HL-60 (cell line): Measurements from ENCODE around the gene OSBPL2.

Source experiments
- GABPA ChIP-seq: IDR thresholded peaks from 2 replicates; pipeline ENCODE4 v1.6.1; 2012; ENCODE audit warnings: low read depth
- TF ChIP-seq, protein P1 (sequence below): IDR thresholded peaks from one replicate; pipeline ENCODE4 v1.5.1; 2011; ENCODE audit warnings: low read length, control low read depth, inconsistent platforms; ENCODE audit not compliant: insufficient read depth

DNA sequence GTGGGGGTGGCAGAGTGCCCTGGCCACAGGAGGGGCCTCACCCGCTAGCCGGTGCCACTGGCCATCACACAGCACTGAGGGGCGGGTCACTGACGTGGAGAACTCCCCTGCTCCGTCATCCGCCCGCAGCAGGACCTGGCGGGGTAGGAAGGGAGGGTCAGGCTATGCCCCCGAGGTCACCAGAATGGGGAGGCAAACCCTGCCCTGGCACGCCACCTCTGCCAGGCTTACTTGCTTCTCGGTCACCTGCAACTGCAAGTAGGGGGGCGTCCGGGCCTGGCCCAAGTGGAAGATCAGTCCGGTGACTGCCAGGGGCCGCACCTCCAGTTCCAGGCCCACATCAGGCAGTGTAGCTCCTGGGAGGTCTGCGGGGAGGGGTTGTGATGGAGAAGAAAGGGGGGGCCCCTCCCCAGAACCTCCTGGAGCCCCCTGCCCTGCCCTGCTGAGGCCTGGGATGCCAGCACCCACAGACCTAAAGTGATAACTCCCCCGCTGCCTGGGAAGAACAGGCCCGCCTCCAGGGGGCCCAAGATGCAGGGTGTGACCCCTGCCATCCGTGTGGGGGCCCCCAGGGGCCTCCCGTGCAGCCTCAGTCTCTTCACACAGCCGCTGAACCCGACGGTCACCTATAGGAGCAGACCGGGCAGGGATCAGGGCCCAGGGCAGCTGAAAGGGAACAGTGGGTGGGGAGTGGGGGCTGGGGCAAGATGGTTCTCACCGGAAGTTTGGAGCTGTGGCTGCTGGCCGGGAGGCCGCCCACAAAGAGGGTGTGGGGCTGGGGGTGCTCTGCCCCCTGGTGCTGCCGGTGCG lies 71.8 kb downstream of the OSBPL2 start:
- TF ChIP-seq, protein P1, sequence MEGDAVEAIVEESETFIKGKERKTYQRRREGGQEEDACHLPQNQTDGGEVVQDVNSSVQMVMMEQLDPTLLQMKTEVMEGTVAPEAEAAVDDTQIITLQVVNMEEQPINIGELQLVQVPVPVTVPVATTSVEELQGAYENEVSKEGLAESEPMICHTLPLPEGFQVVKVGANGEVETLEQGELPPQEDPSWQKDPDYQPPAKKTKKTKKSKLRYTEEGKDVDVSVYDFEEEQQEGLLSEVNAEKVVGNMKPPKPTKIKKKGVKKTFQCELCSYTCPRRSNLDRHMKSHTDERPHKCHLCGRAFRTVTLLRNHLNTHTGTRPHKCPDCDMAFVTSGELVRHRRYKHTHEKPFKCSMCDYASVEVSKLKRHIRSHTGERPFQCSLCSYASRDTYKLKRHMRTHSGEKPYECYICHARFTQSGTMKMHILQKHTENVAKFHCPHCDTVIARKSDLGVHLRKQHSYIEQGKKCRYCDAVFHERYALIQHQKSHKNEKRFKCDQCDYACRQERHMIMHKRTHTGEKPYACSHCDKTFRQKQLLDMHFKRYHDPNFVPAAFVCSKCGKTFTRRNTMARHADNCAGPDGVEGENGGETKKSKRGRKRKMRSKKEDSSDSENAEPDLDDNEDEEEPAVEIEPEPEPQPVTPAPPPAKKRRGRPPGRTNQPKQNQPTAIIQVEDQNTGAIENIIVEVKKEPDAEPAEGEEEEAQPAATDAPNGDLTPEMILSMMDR = no peak
- TF ChIP-seq GABPA = no peak
